NCI-H1105 (cell line): Measurements from ENCODE around the gene RBBP7.
"Not testable (repeated sequence)": the region's sequence is repeated elsewhere in the genome, so short reads cannot be mapped to it uniquely, and the experiment has no call there.

Source experiments
- DNase-seq: peaks from one replicate; lab custom pipeline; 2025; lab: John Stamatoyannopoulos, UW

The RBBP7 gene

GRCh38 chrX:16862829-16863228, 7.3 kb downstream of the RBBP7 start:
- no peak for DNase-seq

DNA sequence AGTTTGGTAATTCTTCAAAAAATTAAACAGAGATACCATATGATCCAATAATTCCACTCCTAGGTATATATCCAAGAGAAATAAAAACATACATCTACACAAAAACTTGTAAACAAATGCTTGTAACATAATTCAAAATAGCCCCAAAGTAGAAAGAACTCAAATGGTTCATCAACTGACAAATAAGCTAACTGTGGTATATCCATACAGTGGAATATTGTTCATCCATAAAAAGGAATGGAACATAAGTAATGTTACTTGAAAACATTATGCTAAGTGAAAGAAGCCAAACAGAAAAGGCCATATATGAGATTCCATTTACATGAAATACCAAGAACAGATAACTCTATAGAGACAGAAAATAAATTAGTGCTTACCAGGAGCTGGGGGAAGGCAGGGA, 13.4 kb downstream of the RBBP7 start:
- DNase-seq, result no peak

DNA sequence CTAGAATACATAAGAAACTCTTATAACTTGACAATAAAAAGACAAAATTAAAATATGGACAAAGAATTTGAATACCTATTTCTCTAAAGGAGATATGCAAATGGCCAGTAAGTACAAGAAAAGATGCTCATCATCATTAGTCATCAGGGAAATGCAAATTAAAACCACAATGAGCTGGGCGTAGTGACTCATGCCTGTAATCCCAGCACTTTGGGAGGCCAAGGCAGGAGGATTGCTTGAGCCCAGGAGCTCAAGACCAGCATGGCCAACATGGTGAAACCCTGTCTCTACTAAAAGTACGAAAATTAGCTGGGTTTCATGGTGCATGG, 14.1 kb downstream of the RBBP7 start:
- DNase-seq, result not testable (repeated sequence)

- no peak for DNase-seq
These were observed 14.6 kb downstream of the RBBP7 start for GRCh38 chrX:16855363-16856075.

GRCh38 chrX:16853537-16853936, 16.6 kb downstream of the RBBP7 start:
- no peak for DNase-seq

GRCh38 chrX:16852617-16853179, 17.5 kb downstream of the RBBP7 start:
- no peak for DNase-seq

DNA sequence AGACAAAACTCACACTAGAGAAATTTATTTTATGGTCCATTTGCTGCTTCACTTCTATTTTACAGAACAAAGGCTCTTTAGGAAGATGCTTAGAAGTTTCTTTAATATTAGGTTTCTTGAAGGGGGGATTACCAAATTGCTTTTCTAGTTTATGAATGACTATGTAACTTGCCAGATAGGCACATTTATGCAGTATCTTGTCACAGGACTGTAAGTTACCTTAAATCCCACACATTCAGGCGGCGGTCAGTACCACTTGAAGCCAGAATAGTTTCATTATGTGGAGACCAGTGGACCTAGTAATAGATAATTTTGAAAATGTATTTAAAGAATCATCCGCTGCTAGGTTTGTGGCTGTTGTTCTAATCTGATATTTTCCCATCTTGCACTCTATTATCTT, 18.3 kb downstream of the RBBP7 start:
- DNase-seq, result no peak

DNA sequence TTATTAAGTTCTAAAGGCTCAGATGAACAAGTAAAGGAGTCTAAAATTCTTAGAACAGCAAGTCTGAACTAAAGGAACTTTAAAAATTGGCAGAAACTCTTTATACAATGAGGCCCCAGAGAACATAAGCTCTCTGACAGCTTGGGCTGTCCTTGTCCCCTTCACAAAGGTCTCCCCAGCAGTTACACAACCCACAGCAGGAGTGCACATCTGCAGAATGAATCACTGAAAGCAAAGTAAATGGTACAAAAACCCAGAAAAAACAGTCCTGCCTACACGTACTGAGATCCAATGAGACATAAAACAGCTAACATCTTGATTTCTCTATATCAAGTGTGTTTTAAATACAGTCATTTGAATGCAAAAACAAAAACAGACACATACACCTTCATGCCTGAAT, 18.7 kb downstream of the RBBP7 start:
- DNase-seq, result no peak

GRCh38 chrX:16848541-16848940, 21.6 kb downstream of the RBBP7 start:
- no peak for DNase-seq

- DNase-seq, result no peak
These were observed 24.5 kb downstream of the RBBP7 start for GRCh38 chrX:16845686-16846085.

DNA sequence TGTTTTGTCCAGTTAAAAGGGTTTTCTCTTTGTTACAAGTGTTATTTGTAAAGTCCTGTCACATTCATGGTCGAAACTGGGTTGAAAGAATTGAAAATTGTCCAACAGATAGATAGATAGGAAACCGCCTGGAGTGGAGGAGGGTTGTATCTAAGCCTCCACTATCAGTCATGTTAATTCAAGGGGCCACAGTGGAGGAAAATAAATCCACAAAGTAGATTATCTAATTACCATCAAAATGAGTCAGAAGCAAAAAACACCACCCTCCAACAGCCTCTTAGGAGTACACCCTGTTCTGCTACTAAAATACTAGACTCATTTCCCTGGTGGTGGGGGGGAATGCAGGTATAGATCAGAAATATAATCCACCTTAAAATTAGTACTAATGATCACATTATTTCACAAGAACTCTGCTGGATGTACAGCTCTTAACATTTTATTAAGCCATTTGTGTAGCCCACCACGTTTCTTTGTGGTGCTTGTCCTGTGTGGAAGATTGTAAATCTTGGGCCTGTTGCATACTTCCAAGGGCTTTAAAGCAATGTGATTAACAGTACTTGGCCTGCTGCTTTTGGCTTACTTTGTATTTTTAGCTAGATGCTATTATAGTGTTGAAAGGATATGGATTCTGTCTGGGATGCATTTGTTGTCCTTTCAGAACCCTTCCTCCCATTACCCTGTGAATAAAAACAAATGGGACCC, 26.8 kb downstream of the RBBP7 start:
- no peak for DNase-seq

GRCh38 chrX:16842684-16843083, 27.5 kb downstream of the RBBP7 start:
- no peak for DNase-seq

- DNase-seq, result no peak
These were observed 30.2 kb downstream of the RBBP7 start for GRCh38 chrX:16839852-16840460.

- no peak for DNase-seq
These were observed 30.8 kb downstream of the RBBP7 start for GRCh38 chrX:16839219-16839851.

DNA sequence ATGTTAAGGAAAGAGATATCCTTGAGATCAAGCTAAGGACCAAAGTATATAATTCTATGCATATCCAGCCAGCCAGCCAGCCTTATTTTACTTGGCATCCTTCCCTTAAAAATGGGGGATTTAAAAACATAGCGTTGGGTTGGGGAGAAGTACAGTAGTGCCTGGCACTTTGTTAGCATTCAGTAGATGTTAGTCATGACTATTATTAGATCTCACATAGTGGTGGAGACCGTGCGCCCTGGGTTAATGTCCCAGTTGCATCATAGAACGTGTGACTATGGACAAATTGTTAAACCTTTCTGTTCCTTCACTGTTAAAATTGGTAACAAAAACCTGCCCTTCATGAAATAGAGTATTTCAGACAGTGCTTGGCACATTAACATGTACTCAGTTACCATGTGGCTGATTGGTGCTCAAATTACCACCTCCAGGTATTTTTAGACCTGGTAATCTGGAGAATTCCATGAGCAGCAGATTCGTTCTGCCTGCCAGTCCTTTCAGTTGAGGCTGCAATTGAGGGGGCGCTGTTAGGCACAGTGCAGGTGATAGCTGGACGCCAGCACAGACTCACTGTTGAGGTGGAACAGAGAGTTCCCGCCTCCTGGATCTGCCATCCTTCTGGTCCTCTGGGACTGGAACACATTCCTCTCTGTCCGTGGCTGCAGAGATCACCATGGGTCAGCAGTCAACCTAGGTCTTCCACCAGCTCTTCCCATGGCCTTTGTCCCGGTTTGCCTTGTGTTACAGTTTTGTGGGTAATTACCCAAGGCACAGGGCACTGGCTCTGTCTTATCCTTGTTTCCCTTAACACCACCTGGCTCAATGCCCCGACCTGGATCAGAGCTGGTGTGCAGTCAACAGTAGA, 31.7 kb downstream of the RBBP7 start:
- no peak for DNase-seq

DNA sequence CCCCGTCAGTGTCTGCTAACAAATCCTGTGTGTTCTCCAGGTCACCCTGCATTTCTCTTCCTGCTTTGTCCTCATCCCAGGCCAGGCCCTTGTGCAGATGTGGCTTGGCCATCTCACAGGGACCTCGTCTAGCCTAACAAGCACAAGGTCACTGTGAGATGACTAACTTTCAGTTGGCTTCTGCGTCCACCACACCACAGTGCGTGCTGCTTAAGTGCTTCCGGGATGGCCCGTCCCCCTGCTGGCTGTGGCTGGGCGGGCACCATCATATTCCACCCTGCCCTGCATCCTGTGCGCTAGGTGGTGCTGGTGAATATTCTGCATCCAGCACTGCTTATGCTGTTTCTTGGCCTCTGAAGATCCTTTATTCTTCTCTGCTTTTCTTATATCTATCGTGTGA, 33.8 kb downstream of the RBBP7 start:
- DNase-seq, result no peak

DNA sequence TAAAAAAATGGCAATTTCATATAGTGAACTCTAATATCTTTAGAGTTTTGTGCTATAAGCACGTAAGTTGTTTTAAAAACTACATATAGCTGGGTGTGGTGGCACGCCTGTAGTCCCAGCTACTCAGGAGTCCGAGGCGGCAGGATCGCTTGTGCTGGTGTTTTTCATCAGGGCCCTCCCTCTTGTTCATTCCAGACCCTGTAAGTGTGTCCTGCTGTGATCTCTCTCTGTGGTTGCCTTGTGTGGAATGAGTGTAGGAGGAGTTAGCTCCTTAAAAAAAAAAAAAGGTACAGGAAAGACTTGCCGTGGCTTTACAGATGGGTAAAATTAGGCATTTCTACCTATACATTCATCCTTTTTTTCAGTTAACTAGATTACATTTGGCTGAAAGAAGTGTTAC, 35.4 kb downstream of the RBBP7 start:
- DNase-seq, result no peak

DNA sequence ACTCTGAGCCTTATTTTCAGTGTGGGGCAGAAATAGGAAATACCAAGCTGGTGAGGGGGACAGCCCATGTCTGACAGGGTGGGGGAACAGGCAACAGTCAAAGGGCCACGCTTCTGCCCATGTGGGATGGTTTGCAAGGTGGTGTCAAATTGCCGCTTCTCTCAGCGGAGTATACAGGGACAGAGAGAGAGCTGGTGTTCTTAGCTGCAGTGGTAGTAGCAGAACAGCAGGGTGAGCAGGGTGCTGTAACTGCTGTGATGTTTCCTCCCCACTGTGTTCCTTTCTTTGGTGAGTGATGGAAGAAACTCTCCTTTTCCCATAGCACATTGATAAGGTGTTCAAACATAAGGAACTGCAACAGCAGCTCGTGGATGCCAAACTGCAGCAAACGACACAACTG, 37.9 kb downstream of the RBBP7 start:
- no peak for DNase-seq

DNA sequence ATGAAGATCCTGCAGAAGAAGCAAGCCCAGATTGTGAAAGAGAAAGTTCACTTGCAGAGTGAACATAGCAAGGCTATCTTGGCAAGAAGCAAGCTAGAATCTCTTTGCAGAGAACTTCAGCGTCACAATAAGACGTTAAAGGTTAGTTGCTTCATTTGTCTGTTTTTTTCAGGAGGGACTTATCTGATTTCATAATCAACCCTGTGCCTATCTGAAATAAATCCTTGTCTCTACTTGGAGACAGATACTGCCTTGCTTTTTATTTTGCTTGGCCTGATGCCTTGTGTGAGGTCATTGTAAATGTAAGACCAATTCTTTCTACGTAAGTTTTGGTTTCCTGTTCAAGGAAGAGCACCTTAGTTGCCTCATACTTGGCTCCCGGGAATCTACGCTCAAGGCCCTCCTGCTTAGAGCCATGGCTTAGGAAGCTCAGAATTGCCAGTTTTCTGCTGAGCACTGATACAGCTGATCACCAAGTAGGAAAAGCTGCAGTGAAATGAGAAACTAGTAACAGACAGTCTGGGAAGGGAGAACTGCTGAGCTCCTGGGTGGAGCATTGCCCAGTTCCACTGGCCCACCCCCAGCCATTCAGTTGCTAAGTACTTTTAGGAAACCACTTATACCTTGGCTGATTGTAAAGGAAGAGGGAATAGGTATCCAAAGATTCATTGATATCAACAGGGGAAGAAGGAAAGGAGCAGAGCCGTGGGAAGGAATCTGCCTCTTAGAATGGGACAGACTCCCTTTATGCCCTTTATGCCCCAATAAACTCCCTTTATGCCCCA, 41.8 kb downstream of the RBBP7 start:
- no peak for DNase-seq

DNA sequence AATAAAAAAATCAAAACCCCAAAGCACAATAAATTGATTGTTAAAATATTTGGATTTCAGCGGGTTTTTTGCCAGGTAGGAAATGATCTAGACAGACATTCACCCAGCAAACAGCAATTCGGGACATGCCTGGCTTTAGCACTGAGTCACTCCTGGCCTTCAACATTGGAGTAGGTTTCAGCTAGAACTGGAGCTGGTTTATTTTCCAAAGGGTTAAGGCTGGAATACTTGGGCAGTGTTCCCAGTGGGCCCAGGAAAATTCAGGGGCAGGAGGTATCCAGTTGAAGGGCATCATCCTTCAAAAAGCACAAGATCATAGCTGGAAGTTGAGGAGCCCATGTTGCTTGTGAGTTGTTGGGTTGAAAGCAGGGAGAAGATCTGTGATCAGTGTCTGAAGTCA, 42.9 kb downstream of the RBBP7 start:
- DNase-seq, result no peak

DNA sequence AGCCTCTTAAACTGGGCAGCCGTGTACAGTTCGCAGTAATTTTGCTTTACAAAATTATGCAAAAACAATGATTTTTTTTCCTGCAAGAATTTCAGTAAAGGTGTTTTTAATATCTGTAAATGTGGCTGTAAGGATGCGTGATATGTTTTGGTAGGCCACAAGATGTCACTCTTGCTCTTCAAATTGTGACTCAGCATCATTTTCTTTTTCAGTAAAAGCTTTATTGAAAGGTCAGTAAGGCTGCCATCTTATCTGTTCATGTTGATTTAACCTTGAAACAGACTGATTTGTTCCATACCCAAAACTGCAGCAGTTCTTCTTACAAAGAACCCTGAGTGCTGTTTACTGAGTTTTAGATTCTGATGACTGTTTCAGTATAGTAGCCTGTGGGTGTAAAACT, 44.0 kb downstream of the RBBP7 start:
- DNase-seq, result peak; percentile 36
